ENCODE data around the gene EPSTI1.
"Not testable (repeated sequence)": the region's sequence is repeated elsewhere in the genome, so short reads cannot be mapped to it uniquely, and the experiment has no call there.

EPSTI1 gene

DNA sequence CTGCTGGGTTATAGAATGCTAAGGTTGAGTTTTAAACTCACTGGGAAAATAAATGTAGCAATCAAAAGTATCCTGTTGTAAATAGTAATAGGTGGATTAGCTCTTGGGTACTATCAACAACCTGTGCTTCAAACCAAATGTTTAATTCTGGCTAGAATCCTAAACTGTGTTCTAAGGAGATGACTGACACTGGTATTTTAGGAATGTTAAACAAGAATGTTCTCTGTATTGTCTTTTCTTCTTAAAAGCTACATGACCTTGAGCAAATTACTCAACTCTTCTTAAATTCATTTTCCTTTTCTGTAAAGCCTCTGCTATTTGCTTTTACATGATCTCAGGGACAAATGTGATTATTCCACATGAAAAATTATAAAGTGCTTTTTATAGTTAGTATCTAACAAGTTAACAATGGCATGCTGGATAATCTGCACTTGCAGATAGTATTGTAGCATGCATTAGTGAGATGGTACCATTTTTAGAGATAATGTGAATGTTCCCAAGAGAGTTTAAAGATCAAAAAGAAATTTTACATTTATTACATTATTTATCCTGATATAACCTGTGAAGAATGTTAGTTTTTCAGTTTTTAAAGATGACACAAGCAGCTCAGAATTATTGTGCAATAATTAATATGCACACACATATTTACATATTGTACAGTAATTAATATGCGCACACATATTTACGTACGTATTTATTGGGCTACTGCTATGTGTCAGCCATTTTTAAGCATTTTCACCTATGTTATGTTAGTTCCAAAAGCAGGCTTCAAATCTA is 13.6 kb upstream of the EPSTI1 start:
- no peak for DNase-seq

DNA sequence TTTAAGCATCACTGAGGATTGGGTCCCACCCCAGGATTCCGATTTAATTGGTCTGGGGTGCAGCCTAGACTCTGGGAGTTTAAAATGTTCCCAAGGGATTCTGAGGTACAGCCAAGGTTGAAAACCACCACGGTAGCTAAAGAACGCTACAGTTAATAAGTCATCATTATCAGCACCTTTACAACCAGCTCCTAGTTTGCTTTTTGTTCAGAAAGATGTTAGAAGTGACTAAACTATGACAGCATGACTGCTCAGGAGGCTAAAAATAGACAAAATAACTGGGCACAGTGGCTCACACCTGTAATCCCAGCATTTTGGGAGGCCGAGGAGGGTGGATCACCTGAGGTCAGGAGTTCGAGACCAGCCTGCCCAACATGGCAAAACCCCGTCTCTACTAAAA is 11.7 kb upstream of the EPSTI1 start:
- DNase-seq = no peak

- no peak for DNase-seq
Observed at GRCh38 chr13:43003010-43003409, 11.0 kb upstream of the EPSTI1 start.

GRCh38 chr13:43002021-43002420 is 10.0 kb upstream of the EPSTI1 start:
- DNase-seq = no peak

DNA sequence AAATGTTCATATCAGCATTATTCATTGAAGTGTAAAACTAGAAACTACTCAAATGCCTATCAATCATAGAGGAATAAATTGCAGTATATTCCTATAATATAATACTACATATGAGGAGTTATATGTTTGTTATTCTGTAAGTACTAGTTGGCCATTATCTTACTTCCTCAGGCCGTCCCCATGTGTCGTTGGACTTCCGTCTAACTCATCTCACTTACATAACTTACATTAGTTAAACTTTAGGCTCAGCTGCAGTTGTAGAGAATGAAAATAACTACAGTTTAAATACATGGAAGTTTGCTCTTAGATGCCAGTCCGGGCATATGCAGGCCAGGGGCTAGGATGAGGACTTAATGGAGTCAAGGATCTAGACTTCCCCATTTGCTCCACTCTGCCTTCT is 8.6 kb upstream of the EPSTI1 start:
- DNase-seq = no peak

GRCh38 chr13:42999491-42999890 is 7.5 kb upstream of the EPSTI1 start:
- no peak for DNase-seq

GRCh38 chr13:42997381-42997780 is 5.3 kb upstream of the EPSTI1 start:
- DNase-seq = no peak

DNA sequence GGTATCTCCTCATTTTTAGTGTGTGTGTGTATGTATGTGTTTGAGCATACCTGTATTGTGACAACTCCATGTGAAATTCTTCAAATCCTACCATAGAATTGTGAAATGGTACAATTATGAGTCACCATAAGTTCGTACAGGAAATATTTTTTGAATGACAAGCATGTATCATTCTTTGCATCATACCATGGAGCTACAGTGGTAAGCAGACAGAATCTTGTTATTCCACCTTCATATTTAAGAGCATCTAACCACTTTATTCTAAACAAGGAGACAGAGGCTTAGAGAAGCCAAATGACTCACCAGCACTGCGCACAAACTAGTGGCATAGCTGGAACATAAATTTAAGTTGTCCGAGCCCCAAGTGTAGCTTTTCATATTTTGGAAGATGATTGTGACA is 4.5 kb upstream of the EPSTI1 start:
- DNase-seq = no peak

- no peak for DNase-seq
Observed at GRCh38 chr13:42994878-42995277, 2.8 kb upstream of the EPSTI1 start.

GRCh38 chr13:42992764-42993122 is 702 bp upstream of the EPSTI1 start:
- DNase-seq = no peak

DNA sequence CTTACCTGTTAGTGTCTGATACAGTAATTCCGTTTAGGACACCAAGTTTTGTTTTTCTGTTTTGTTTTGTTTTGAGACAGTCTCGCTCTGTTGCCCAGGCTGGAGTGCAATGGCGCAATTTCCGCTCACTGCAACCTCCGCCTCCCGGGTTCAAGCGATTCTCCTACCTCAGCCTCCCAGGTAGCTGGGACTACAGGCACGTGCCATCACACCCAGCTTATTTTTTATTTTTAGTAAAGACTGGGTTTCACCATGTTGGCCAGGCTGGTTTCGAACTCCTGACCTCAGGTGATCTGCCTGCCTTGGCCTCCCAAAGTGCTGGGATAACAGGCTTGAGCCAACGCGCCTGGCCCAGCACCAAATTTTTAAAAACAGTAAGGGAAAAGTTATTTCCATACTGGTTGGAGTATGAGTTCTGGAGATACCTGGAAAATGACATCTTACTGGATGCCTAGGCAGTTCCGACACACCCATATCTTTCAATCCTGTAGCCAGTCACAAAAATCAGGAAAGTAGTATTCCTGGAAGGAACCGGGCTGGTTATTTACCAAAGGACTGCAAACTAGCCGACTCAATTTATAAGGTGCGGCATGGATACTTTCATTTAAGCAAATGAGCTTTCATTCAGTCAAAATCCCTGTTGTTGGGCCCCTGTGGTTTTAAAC is 676 bp downstream of the EPSTI1 start:
- DNase-seq = not testable (repeated sequence)

- DNase-seq = no peak
Observed at GRCh38 chr13:42990291-42991232, 1.5 kb downstream of the EPSTI1 start.

DNA sequence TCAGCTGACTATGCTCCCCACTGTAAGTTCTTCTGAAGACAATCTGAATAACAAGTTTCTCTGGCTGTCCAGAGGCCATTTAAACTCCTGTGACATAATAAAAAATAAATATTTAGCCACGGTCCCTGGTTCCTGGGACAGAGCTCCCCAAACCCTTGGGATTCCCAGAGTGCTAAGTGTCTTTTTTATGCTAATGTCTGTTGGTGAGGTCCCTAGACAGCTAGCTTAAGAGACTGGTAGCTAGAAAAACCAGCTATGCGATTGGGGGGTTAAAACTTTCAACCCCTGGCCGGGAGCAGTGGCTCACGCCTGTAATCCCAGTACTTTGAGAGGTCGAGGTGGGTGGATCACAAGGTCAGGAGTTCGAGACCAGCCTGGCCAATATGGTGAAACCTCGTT is 5.9 kb downstream of the EPSTI1 start:
- no peak for DNase-seq

DNA sequence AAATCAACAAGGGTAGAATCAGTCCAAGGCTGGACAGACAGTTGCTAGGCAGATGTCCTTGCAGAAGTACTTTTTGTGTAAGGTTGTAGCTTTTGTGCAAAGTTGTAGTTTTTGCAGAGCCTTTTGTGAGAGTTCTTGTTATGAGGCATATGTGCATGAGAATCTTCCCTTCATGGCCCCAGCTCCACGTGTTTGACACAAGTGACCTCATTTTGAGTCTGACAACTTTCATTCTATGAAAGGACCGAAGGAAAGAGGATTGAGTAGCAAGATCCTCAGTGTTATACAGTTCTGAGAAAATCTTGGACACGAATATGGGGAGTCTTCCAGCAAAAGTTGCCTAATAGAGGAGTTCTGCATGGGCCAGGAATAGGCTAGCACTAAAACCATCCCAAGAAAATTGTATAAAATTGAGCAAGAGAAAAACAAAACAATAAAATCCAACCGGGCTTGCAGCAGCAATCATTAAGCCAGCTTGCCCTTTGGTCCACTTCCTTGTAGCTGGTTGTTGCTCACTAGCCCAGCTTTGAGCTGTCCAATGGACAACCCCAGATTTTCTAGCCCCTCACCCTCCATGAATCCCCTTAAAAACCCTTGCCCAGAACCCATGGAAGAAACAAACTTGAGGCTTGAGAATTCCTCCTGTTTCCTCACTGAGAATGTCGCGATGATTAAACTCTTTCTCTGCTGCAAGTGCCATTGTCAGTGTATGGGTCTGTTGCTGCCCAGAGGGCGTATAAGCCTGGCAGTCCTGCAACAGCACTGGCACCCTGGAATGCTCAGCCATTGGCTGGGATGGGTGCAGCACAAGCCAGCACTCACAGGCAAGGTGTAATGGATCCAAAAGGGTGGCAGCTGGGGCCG is 6.5 kb downstream of the EPSTI1 start:
- DNase-seq = no peak

DNA sequence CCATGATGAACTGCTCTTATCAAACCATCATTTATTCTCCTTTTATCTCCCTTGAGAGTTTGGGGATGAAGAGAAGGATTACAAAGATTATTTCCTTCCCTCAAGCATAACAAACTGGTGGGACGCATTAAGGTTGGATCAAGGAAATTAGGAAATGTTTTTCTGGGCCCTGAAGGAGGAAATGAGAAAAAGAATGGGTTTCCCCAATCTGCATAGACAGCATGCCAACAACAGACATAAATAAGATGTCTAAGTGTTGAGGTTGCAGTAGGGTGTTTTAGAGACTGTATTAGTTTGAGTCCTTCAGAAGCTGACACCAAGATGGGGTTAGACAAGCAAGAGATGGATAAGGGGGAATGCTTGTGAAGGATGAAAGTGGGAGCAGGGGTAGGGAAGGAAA is 7.3 kb downstream of the EPSTI1 start:
- DNase-seq = no peak

DNA sequence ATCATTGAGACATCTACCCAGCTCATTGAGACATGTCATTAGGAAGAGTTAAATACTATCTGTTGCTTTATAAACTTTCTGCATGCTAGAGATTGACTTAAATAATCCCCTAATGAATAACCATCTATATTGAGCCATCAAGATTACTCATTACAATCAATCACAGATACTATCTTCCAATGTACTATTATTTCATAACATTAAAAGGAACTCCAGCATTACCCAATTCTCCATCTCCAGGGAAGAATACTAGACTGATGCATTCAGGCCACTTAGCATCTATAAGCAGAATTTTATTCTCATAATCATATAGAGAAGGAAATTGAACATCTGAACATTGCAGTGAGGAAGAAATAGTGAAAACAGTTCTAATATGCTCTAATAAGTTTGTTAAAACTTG is 8.0 kb downstream of the EPSTI1 start:
- no peak for DNase-seq

DNA sequence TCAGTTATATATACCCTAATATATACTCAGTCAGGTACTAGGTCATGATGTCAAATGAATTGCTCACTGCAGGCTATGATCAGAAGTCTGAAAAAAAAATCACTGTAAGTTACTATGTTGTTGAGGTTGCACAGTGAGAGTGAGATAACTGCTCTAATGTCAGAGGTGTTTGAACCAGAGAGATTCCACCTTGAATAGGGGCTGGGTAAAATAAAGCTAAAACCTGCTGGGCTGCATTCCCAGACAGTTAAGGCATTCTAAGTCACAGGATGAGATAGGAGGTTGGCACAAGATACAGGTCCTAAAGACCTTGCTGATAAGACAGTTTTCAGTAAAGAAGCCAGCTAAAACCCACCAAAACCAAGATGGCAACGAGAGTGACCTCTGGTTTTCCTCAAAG is 10.2 kb downstream of the EPSTI1 start:
- DNase-seq = no peak

DNA sequence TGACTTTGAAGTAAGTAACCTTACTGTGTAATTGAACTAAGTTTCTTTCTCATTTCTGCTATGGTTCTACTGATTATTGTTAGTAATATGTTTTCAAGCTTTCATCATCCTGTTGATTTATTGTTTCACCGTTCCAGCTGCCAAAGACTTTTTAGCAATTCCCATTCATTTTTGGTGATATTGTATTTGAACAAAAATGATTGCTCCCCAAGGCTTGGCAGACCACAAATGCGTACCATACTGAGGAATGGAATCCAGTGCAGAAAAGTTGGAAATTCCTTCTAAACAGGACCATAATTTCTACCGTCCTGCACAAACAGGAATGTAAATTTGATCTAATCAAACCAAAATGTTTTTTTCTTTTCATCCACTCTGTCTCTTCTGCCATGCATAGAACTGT is 10.7 kb downstream of the EPSTI1 start:
- DNase-seq = no peak

GRCh38 chr13:42977219-42977659 is 14.8 kb downstream of the EPSTI1 start:
- no peak for DNase-seq

GRCh38 chr13:42976066-42976465 is 16.0 kb downstream of the EPSTI1 start:
- DNase-seq = no peak

DNA sequence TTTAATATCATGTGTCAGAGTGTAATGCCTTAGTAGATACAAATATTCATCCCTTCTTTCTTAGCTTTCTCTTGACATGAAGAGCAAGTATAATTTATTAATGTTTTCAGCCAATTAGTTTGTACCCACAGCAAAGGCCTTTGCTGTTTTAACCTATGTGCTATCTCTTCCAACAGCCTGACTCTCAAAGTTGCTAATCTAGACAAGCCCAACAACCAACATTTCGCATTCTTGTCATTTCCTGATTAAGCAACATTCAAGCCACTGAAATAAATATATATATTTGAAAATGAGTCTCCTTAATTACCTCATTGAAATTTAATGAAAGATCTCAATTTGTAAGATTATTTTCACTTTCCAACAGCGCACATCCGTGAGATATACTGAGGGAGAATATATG is 18.5 kb downstream of the EPSTI1 start:
- no peak for DNase-seq

GRCh38 chr13:42971691-42972347 is 20.2 kb downstream of the EPSTI1 start:
- no peak for DNase-seq

Data from NCI-H1417 treated with DMSO at 0.1 percent for 48 hours (cell line).